Amniotic epithelial cell (primary cell): ENCODE results near the gene EVC.
A peak's percentile ranks its signal among the peaks of the same experiment; 100 is the strongest.
"Not testable (repeated sequence)": the region's sequence is repeated elsewhere in the genome, so short reads cannot be mapped to it uniquely, and the experiment has no call there.

Experiments used
- DNase-seq: peaks from one replicate; pipeline ENCODE4 v3.0.0-alpha.2; 2010; ENCODE audit warnings: low read depth

Gene EVC

GRCh38 chr4:5812506-5813229 lies 101.7 kb downstream of the EVC start:
- peak; percentile 73 for DNase-seq

GRCh38 chr4:5813882-5814255 lies 102.9 kb downstream of the EVC start:
- DNase-seq, result no peak

- DNase-seq, result no peak
Observed at GRCh38 chr4:5814421-5814820, 103.4 kb downstream of the EVC start.

GRCh38 chr4:5815641-5816040 lies 104.6 kb downstream of the EVC start:
- DNase-seq, result no peak

- DNase-seq, result no peak
Observed at GRCh38 chr4:5816101-5816500, 105.1 kb downstream of the EVC start.

GRCh38 chr4:5816851-5817375 lies 105.9 kb downstream of the EVC start:
- no peak for DNase-seq

- DNase-seq, result no peak
Observed at GRCh38 chr4:5821665-5822358, 110.8 kb downstream of the EVC start.

GRCh38 chr4:5822619-5823018 lies 111.6 kb downstream of the EVC start:
- no peak for DNase-seq

- DNase-seq, result no peak
Observed at GRCh38 chr4:5823542-5824211, 112.7 kb downstream of the EVC start.

- no peak for DNase-seq
Observed at GRCh38 chr4:5824227-5824626, 113.2 kb downstream of the EVC start.

- peak; percentile 48 for DNase-seq
Observed at GRCh38 chr4:5824635-5825034, 113.6 kb downstream of the EVC start.

GRCh38 chr4:5825321-5826041 lies 114.5 kb downstream of the EVC start:
- no peak for DNase-seq

GRCh38 chr4:5826437-5827107 lies 115.6 kb downstream of the EVC start:
- DNase-seq, result no peak

GRCh38 chr4:5827108-5828004 lies 116.4 kb downstream of the EVC start:
- no peak for DNase-seq

GRCh38 chr4:5828005-5828391 lies 117.0 kb downstream of the EVC start:
- no peak for DNase-seq

- DNase-seq, result no peak
Observed at GRCh38 chr4:5836943-5837342, 125.9 kb downstream of the EVC start.

GRCh38 chr4:5837483-5837882 lies 126.5 kb downstream of the EVC start:
- DNase-seq, result not testable (repeated sequence)

GRCh38 chr4:5839332-5839731 lies 128.3 kb downstream of the EVC start:
- DNase-seq, result no peak

- DNase-seq, result no peak
Observed at GRCh38 chr4:5839751-5840674, 129.0 kb downstream of the EVC start.

GRCh38 chr4:5842456-5842855 lies 131.5 kb downstream of the EVC start:
- no peak for DNase-seq
